Endothelial cell of hepatic sinusoid (primary cell): ENCODE measurements around the gene CLOCK.
"Not testable (repeated sequence)": the region's sequence is repeated elsewhere in the genome, so short reads cannot be mapped to it uniquely, and the experiment has no call there.

Experiments
- in situ Hi-C: cut with HindIII; loops from 2 replicates; pipeline ENCODE4 v1.10.0; 2017; ENCODE audit warnings: low sequenced_read_pairs

CLOCK gene

GRCh38 chr4:55546756-55547465 is at the start of gene CLOCK:
Gene CLOCK, minus strand, starts transcription at chr4:55546909. Its CDS starts 64,124 bp downstream, at chr4:55482785.
- in situ Hi-C loops = no loop called here

DNA sequence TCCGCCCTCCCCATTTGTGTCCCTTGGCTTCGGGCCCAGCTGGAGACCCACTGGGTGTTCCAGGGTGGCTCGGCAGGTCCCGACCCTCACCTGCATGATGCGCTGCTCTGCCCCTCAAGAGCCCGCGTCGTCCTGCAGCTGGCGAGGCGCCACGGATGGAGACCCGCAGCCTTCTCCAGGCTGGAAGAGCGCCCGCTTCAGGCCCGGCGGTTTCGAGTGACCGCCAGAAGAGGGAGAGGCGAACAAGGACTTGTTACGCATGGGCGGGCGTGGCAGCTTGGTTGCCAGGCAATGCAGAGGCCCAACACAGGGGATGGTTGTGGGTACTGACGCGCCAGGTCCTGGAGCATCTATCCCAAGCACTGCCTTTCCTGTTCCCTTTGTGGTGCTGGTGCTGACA is 45.3 kb upstream of the CLOCK start, which contains the start of gene PDCL2:
Gene PDCL2, minus strand, starts transcription at position 232 of the 400 bp plus-strand sequence. Its CDS starts 136 bp downstream, at position 96.
- in situ Hi-C loops = no loop called here

DNA sequence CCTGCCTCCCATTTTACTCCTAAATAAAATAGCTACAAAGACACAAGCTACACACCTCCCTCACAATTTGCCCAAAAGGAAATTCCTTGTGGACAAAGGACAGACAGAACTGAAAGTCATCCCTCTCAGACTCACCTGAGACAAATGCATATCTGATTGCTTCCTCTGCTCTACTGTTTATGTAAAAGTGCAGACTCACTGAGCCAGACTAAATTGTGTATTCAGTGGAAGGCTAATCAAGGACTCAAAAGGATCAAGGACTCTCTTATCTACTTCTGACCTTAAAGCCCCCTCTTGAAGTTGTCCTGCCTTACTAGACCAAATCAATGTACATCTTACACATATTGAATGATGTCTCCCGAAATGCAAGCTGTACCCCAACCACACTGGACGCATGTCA is 41.5 kb upstream of the CLOCK start:
- in situ Hi-C loops = no loop called here

GRCh38 chr4:55582773-55583172 is 36.1 kb upstream of the CLOCK start:
- in situ Hi-C loops = not testable (repeated sequence)

DNA sequence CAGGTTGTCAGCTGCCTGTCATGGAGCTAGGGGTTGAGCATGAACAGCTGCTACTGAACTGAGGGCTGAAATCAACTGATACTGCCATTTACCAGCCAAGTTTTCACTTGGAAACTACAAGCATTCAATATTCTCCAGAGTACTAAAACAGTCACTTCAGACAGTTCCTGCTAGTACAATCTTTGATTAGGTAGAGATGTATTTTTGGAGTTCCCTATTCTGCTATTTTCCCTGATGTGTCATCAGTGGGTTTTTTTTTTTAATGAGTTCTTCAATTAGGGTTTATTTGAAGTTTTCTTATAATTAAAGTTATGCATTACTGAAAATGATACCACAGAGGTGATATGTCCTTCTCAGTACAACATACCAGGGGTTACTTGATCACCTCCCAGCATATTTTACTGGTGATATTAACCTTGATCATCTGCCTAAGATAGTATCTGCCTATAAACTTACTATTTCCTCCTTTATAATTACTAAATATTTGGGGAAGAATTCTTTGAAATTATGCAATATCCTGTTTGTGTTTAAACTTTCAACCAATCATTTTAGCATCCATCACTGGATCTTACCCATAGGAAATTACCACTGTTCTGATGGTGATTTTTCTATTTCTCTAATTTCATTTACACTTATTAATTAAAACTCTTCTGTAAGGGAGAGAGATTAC is 31.8 kb upstream of the CLOCK start:
- in situ Hi-C loops = no loop called here

DNA sequence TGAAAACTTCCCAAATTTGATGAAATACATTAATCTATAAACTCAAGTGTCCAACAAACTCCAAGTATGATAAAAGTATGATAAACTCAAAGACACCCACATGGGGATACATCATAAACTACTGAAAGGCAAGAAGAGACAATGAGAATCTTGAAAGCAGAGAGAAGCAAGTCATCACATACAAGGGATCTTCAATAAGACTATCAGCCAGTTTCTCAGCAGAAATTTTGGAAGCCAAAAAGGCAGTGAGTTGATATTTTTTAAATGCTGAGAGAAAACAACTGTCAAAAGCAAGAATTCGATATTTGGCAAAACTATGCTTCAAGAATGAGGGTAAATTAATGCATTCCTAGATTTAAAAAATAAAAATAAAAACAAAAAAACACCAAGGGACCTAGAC is 28.8 kb upstream of the CLOCK start:
- in situ Hi-C loops = no loop called here

- in situ Hi-C loops = no loop called here
These were observed 27.5 kb upstream of the CLOCK start for GRCh38 chr4:55574252-55574651.

GRCh38 chr4:55571806-55572205 is 25.1 kb upstream of the CLOCK start:
- in situ Hi-C loops = no loop called here

DNA sequence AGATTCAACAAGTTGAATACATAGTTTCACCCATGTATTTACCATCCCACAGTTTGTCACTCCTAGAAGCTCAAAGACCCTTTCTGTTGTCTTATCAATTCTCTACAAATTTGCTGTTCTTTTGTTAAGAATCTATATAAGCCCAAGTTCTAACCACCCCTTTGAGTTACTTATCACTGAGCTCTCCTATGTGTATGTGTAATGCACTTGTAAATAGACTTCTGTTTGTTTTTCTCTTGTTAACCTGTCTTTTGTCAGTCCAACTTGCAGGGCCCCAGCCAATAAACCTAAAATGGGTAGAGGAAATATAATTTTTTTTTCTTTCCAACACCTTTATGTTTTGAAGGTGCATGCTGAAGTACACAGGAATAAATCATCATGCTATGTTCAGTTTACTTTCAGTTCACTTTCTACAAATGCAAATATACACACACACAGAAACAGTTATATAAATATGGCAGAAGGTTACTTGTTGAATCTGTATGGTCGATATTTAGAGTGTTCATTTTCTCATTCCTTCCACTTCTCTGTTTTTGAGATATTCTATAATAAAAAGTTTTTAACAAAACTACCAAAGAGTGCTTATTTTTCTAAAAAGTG is 22.3 kb upstream of the CLOCK start:
- in situ Hi-C loops = no loop called here

DNA sequence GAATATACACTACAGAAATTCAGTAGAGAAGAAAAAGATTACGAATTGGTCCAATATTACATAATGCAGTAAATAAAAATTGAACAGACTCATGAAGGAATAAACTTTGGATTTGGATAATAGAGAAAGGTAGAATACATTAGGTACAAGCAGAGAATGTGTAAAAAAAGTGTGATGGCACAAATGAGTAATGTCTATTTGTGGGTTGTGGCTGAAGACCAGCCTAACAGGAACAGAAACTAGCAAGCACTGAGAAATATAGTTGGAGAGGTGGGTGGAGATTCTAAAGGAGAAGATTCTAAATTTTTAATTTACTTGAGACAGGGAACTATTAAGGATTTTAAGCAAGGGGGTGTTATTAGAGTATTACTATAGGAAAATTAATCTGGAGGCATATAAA is 15.2 kb upstream of the CLOCK start:
- in situ Hi-C loops = loop anchor here (5.0 kb wide), 1 partner anchor 105 kb away; no protein-coding TSS in a partner anchor

DNA sequence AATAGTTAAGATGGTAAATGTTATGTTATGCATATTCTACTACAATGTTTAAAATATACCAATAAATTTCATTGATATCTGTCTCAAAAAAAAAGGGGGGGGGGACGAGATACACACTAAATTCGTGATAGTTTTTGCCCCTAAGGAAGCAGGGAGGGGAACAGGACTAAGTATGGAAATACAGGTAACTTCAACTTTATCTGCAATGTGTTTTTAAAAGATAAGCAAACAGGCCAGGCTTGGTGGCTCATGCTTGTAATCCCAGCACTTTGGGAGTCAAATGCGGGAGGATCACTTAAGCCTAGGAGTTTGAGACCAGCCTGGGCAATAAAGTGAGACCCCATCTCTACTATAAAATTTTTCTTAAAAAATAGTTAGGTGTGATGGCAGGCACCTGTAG is 13.4 kb upstream of the CLOCK start:
- in situ Hi-C loops = loop anchor here (5.0 kb wide), 1 partner anchor 103 kb away; no protein-coding TSS in a partner anchor

- in situ Hi-C loops = no loop called here
These were observed 7.8 kb upstream of the CLOCK start for GRCh38 chr4:55554453-55555030.

GRCh38 chr4:55553441-55554201 is 6.9 kb upstream of the CLOCK start:
- in situ Hi-C loops = no loop called here

GRCh38 chr4:55551964-55552363 is 5.3 kb upstream of the CLOCK start:
- in situ Hi-C loops = not testable (repeated sequence)

DNA sequence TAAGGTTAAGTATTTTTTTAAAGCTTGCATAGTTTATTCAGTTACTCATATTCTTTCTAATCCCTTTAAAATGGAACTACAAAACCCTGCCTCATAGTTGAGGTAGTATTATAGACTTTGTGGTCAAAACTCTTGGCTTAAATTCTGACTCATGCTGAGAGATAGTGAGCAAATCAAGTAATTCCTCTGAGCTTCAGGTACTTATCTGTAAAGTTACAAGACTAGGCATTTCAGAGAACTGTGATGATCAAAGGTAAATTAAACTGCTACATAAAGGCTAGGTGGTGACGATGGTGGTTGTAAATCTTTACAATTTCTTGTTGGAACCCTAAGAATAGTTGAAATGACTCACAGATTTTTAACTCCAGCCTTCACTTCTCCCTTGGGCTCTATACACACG is 3.2 kb upstream of the CLOCK start:
- in situ Hi-C loops = no loop called here

GRCh38 chr4:55547918-55548317 is 1.2 kb upstream of the CLOCK start:
- in situ Hi-C loops = no loop called here

DNA sequence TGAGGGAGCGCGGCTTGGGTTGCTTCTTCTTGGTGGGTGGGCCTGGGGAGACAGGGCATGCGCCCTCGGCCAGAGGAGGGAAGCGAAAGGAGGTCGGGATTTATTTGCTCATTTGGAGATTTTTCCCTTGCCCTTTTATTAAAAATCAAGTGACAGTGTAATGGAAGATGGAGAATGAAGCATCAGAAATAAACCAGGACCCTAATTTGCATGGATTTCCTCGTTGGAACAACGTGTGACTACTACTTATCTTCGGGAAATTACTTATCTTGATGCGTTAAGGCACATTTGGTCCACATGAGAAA is 709 bp upstream of the CLOCK start:
- in situ Hi-C loops = no loop called here

GRCh38 chr4:55546506-55546755 is 278 bp downstream of the CLOCK start:
- in situ Hi-C loops = no loop called here

DNA sequence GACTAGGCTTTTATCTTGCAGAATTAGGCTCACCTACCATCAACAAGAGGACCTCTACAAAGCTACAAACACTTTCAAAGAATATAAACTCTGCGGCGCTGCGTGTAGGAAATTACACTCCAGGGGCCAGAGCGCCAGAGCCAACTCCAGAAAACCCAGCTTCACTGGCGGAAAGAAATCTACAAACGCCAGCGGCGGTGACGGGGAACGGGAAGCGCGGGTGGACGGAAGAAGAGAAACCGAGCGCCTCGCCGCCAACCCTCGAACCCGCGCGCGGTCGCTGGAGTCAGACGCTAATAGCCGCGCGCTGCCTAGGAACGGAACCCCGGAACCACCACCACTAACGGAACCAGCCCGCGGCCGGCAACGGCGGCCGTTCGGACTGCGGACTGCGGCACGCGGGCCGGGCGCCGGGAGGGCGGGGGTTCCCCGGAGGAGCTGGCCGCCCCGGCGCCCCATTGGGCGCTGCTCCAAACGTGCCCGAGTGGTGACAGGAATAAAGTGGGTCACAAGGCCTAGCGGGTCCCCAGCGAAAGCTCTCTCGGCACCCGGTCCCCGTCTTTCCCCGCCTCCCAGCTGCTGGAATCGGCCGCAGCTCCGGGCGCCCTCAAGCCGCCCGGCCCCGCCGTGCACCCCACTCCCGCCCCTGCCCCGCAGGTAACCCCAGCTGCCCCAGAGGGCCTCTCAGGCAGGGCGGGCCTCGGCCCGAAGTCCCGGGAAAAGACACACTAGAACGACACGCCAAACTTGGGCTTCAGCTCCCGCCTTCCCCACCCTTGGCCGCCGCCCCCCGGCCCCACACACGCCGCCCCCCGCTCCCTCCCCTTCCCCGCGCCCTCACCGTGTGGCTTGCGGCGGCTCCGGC is 836 bp downstream of the CLOCK start:
- in situ Hi-C loops = no loop called here

- in situ Hi-C loops = no loop called here
These were observed 1.6 kb downstream of the CLOCK start for GRCh38 chr4:55545151-55545550.
